NK-92 (cell line): ENCODE results near the gene PTPRN.

ENCODE experiments used
- DNase-seq: peaks from one replicate; lab custom pipeline; 2025; ENCODE audit not compliant: unreplicated experiment; lab: John Stamatoyannopoulos, UW

The PTPRN gene

GRCh38 chr2:219246559-219246958 is 62.6 kb downstream of the PTPRN start:
- DNase-seq = no peak

GRCh38 chr2:219245899-219246230 is 63.3 kb downstream of the PTPRN start:
- no peak for DNase-seq

- peak; percentile 46 for DNase-seq
Observed at GRCh38 chr2:219245148-219245898, 63.9 kb downstream of the PTPRN start, which contains the start of the genes GLB1L and STK16. TSS of gene GLB1L (minus strand) at chr2:219245444. CDS start at chr2:219243573, 1,871 bp downstream. TSS of gene STK16 (plus strand) at chr2:219245479. CDS start at chr2:219246000, 521 bp downstream.

- no peak for DNase-seq
Observed at GRCh38 chr2:219244789-219245147, 64.4 kb downstream of the PTPRN start.

- no peak for DNase-seq
Observed at GRCh38 chr2:219243291-219243761, 65.9 kb downstream of the PTPRN start.
